ENCODE measurements around the gene EML3. TPM values are rescaled to one million over a fixed set of nuclear protein-coding genes. Genes with fewer than 3 reads are reported as not detected.

The EML3 gene
- total RNA-seq, 1 donor from 2014 or later = 116 TPM

- no peak for DNase-seq (ENCODE audit: low spot score)
These were observed 59.3 kb downstream of the EML3 start for GRCh38 chr11:62553080-62553838.

- no peak for DNase-seq (ENCODE audit: low spot score)
These were observed 60.0 kb downstream of the EML3 start for GRCh38 chr11:62552485-62553079.

Small RNA genes lying within 50 kb of the gene (microRNA-seq; reads per million reads assigned to microRNA genes)
- not detected for gene MIR6747 (ENCODE audit: borderline number of aligned reads)

Other genes with a start within 250 kb of the EML3 start
- gene SCGB1A1, start 193.7 kb downstream of the EML3 start, total RNA-seq = not detected
- 1,254 TPM for gene AHNAK, start 66.0 kb downstream of the EML3 start, total RNA-seq
- gene EEF1G, start 38.9 kb downstream of the EML3 start, total RNA-seq = 865 TPM
- 13.4 TPM for gene TUT1, start 21.3 kb downstream of the EML3 start, total RNA-seq
- gene MTA2, start 10.9 kb downstream of the EML3 start, total RNA-seq = 103 TPM
- gene ROM1, start 482 bp upstream of the EML3 start, total RNA-seq = 6.7 TPM
- gene B3GAT3, start 9.2 kb upstream of the EML3 start, total RNA-seq = 42.0 TPM
- 286 TPM for gene GANAB, start 33.8 kb upstream of the EML3 start, total RNA-seq
- 19.0 TPM for gene INTS5, start 40.5 kb upstream of the EML3 start, total RNA-seq
- gene C11orf98, start 52.4 kb upstream of the EML3 start, total RNA-seq = 36.9 TPM
- gene CSKMT, start 52.5 kb upstream of the EML3 start, total RNA-seq = 13.8 TPM
- 7.4 TPM for gene UQCC3, start 58.9 kb upstream of the EML3 start, total RNA-seq
- 4.6 TPM for gene LBHD1, start 59.5 kb upstream of the EML3 start, total RNA-seq
- 108 TPM for gene UBXN1, start 66.3 kb upstream of the EML3 start, total RNA-seq
- 88.9 TPM for gene LRRN4CL, start 76.8 kb upstream of the EML3 start, total RNA-seq
- gene BSCL2, start 94.6 kb upstream of the EML3 start, total RNA-seq = 41.9 TPM
- gene GNG3, start 94.9 kb upstream of the EML3 start, total RNA-seq = not detected
- gene HNRNPUL2, start 114.7 kb upstream of the EML3 start, total RNA-seq = 37.7 TPM
- 23.0 TPM for gene TTC9C, start 115.7 kb upstream of the EML3 start, total RNA-seq
- 6.1 TPM for gene ZBTB3, start 141.4 kb upstream of the EML3 start, total RNA-seq
- gene POLR2G, start 148.8 kb upstream of the EML3 start, total RNA-seq = 44.7 TPM
- gene TAF6L, start 158.6 kb upstream of the EML3 start, total RNA-seq = 22.3 TPM
- 30.6 TPM for gene TMEM179B, start 174.6 kb upstream of the EML3 start, total RNA-seq
- 14.7 TPM for gene TMEM223, start 179.2 kb upstream of the EML3 start, total RNA-seq
- 77.6 TPM for gene NXF1, start 192.7 kb upstream of the EML3 start, total RNA-seq
- gene STX5, start 219.3 kb upstream of the EML3 start, total RNA-seq = 41.8 TPM
- gene TEX54, start 220.1 kb upstream of the EML3 start, total RNA-seq = not detected
- 50.9 TPM for gene WDR74, start 226.8 kb upstream of the EML3 start, total RNA-seq

Data from mesenteric fat pad (tissue), 1 donor.